ENCODE measurements around the gene OR56A4.

The OR56A4 gene, protein sequence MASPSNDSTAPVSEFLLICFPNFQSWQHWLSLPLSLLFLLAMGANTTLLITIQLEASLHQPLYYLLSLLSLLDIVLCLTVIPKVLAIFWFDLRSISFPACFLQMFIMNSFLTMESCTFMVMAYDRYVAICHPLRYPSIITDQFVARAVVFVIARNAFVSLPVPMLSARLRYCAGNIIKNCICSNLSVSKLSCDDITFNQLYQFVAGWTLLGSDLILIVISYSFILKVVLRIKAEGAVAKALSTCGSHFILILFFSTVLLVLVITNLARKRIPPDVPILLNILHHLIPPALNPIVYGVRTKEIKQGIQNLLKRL

GRCh38 chr11:6006846-6007245, at the start of gene OR56A4:
TSS of gene OR56A4 (minus strand) at chr11:6006946. CDS start at chr11:6002992, 3,954 bp downstream.
- DNase-seq (ENCODE audit: low spot score) = no peak

DNA sequence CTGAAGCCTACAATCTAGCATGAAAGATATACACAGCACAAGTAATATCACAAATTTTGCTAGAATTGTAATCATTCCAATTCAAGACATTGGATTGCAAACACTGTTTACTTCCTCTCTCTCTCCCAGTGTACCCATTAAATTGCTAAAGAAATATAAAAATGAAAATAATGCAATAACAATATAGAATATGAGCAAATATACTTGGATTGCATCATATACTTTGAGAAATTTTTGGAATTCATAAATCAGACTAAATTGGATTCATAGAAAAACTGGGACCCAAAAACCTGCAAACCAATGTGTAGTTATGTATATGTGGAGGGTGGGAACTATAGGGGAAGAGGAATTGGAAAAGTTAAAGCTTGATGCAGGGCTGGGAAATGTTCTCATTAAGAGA, 48.8 kb upstream of the OR56A4 start:
- DNase-seq (ENCODE audit: low spot score) = no peak

GRCh38 chr11:6052374-6052773, 45.6 kb upstream of the OR56A4 start:
- DNase-seq (ENCODE audit: low spot score) = no peak

GRCh38 chr11:6040874-6041273, 34.1 kb upstream of the OR56A4 start:
- no peak for DNase-seq (ENCODE audit: low spot score)

DNA sequence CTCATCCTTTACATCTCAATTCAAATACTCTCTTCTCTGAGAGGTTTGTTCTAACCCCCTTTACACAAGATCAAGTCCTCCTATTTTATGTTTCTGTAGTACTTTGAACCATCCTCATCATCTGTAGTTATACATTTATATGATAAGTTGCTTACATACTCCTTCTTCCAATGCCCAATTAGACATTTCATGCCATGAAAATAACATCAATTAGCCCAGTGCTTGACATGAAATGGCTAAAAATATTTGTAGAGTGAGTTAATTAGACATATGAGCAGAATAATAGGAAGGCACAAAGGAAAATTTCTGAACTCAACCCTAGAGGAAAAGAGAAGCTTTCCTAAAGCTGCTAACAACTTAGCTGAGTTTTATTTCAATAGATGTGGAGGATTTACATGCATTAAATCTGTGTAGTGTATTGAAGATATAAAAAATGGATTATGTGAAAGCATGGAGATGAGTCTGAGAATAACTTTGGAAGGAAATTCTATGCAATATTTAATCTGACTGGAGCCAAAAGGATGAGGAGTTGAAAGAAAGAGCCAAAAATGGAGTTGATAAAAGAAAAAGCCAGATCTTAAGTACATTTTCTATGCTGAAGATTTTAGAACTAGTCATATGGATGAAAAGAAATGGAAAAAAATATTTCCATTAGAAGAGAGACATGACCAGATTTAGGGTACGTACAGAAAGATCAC, 24.1 kb upstream of the OR56A4 start, which contains the start of gene OR56A1:
Gene OR56A1 (minus strand): TSS at position 51 of the 698 bp plus-strand sequence. CDS start 3,066 bp downstream, outside the sequence.
- DNase-seq (ENCODE audit: low spot score) = no peak

GRCh38 chr11:6027501-6027900, 20.8 kb upstream of the OR56A4 start:
- no peak for DNase-seq (ENCODE audit: low spot score)

GRCh38 chr11:6025056-6025455, 18.3 kb upstream of the OR56A4 start:
- DNase-seq (ENCODE audit: low spot score) = no peak

DNA sequence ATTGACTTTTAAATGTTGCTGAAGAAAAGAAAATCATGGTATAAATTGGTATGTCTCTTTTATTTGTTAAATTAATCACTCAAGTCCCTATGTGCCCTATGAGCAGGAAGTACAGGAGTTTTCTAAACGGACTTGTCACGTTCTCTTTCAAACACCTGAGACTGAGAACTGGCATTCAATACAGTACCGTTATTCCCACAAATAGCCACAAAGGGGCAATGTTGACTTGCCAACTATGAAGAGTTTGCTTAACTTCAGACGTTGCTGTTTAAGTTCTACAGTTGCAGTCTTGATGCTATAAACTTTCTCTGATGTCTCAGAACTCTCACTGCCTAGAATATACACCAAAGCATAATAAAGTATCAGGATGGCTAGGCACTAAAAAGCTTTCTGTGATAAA, 16.2 kb upstream of the OR56A4 start:
- peak; percentile 45 for DNase-seq (ENCODE audit: low spot score)

GRCh38 chr11:6013042-6013441, 6.3 kb upstream of the OR56A4 start:
- no peak for DNase-seq (ENCODE audit: low spot score)

DNA sequence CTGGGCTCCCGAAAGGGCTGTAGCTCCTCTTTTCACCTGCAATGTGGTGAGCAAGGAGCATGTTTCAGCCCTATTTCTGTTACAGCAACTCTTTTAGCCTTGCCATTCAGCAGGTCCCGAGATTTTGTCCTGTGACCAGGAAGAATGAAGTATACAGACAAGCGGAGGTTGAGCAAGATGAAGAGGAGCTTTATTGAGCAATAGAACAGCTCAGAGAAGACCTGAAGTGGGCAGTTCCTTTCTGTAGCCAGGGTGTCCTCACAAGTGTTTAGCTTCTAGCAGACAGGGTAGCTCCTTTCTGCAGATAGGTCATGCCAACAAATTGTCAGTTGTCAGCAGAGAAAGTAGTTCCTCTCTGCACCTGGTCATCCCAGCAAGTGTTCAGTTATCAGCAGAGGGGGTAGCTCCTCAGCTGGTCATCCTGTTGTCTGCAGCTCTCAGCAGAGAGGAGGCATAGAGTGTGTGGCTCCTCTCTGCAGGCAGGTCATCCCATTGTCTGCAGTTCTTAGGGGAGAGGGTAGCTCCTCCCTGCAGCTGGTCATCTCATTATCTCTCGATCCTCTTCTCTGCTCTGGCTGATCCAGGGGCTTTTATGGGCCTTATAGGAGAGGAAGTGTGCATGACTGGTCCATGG, 5.4 kb upstream of the OR56A4 start:
- no peak for DNase-seq (ENCODE audit: low spot score)

GRCh38 chr11:6006395-6006794, 351 bp downstream of the OR56A4 start:
- no peak for DNase-seq (ENCODE audit: low spot score)

GRCh38 chr11:6002202-6002699, 4.5 kb downstream of the OR56A4 start:
- DNase-seq (ENCODE audit: low spot score) = no peak

DNA sequence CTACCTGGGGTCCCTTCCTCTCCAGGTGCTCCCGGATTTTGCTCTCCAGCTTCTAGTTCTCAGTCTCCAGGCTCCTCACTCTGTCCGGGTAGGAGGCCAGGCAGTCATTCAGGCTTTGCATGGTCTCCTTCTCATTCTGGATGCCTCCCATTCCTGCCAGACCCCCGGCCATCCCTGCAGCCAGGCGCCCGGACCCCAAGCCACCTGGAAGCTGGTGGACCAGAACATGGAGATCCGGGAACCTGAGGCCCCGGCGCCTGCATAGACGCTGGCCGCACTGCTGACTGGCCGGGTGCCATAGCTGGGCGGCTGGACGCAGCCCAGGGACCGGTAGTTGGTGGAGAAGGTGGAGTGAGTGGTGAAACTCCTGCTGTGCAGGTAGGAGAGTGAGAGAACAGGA, 12.0 kb downstream of the OR56A4 start:
- DNase-seq (ENCODE audit: low spot score) = no peak

DNA sequence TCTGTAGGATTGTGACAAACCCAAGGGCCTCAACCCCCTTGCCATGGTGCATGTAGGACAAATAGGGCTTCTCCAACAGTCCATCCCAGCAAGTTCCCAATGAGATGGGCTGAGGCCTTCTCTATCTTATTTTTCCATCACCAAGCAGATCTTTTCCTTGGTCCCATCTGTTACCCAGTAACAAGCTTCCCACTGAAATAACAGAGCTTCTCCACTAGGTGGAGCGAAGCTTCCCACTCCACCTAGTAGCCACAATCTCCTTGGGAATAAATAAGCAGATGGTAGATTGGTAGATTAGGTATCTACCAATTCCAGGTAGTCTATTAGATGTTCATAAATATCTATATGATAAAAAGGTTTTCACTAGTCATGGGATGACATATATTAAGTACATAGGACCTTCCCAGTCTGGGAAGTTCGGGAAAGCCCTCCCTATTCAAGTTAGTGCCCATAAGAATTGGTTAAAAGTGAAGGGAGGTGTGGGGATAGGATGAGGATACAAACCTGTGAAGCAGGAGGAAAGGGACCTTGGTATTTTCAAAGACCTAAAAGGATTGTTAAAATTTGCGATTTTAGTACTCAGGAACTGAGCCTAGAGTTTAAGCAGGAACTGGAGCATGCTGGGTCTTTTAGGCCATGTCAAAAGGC, 14.0 kb downstream of the OR56A4 start:
- DNase-seq (ENCODE audit: low spot score) = peak; percentile 54

- DNase-seq (ENCODE audit: low spot score) = no peak
Measured at GRCh38 chr11:5992150-5992549, 14.6 kb downstream of the OR56A4 start.

- DNase-seq (ENCODE audit: low spot score) = no peak
Measured at GRCh38 chr11:5989203-5989602, 17.5 kb downstream of the OR56A4 start.

DNA sequence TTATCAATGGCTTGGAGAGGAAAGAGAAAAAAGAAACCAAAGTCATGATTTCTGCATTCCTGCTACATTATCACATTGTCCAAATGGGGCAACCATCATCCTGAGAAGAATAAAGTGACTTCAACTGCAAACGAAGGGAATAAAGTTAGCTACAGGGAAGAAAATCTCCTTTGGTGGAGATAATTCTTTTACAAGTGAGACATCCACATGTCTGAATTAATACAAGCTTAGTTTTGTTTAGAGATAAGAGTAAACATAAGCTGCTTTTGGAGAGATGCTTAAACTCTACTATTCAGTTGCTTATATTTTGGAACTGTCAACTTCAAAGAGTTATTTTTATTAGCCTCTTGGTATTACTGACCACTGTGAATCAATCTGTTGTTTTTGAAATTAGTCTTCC, 19.9 kb downstream of the OR56A4 start, which contains the start of gene OR52L1:
Gene OR52L1 (minus strand): TSS at position 101 of the 400 bp plus-strand sequence. CDS start 55 bp downstream, at position 46.
- no peak for DNase-seq (ENCODE audit: low spot score)

- DNase-seq (ENCODE audit: low spot score) = no peak
Measured at GRCh38 chr11:5983443-5983842, 23.3 kb downstream of the OR56A4 start.

DNA sequence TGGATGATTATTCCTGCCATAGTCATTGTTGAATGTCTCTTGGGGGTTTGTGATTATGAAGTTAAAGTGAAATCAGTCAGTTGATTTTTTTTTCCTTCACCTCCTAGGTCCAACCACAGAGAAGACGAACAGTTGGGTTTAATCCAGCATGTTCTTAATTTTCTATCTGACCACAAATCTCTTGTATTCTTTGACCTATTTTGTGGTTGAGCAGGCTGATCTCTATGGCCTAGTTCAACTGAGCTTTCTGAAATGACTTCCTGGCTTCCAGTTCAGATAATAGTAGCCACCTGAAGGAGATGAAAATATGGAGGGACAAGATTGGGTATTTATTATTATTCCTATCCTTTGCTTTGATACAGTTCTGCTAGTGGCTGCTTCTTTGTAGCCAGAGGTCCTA, 33.2 kb downstream of the OR56A4 start:
- no peak for DNase-seq (ENCODE audit: low spot score)

DNA sequence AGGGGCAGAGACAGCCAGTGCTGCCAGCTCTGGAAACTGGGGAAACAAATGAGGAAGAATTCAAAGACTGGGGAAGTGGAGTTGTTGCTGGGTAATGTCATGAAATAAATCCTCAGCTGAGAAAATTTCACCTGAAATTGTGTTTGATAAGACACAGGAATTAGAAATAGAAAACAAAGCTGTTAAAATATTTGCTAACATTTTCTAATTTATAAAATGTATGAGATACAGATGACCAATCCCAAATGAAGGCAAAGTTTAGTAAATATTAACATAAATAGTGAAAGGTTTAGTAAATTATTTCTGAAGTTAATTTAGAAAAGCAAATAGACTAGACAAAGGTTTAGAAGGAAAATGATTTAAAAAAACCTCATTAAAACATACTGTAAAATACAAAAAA, 38.4 kb downstream of the OR56A4 start, which contains the start of gene OR56A5:
Gene OR56A5 (minus strand): TSS at position 101 of the 400 bp plus-strand sequence. CDS start 0 bp downstream, at position 101.
- no peak for DNase-seq (ENCODE audit: low spot score)

- DNase-seq (ENCODE audit: low spot score) = no peak
Measured at GRCh38 chr11:5967708-5968107, 39.0 kb downstream of the OR56A4 start.

- DNase-seq (ENCODE audit: low spot score) = no peak
Measured at GRCh38 chr11:5966958-5967357, 39.8 kb downstream of the OR56A4 start.

Data from GM03348 (cell line).